ENCODE data around the gene BLID.

BLID gene

DNA sequence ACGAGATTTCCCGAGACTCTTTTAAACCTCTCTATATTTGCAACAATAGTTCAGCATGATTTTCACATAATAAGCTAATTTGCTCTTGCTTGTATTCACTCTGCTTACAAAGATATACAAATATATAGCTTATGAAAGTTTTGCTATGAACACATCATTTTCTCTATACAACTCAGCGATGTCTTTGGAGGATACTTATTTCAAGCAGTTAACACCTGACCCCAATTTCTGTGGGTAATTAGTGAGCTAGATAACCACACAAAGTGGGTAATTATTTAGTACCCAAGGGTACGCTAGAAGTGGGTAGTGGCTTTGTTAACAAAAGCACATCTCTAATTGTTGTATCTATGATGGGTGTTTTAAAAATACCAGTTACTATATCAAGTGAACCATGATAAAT is 12.3 kb downstream of the BLID start:
- DNase-seq: no peak

DNA sequence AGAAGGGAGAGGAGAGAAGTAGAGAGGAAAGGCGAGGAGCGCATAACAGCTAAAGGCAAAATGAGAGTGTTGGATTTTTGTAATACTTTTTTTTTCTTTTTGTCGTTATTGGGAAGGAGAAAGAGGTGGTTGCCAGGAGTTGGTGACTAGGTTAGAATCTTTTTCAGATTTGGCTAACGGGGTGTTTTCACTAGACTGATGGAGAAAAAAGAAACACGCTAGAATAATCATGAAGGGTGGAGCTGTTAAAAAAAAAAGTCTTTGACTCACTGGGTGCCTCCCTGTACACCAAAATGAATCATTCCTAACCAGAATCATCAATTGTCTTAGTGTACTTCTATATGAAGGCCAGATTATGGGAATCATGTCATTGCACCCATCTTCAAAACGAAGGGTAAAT is 12.7 kb downstream of the BLID start:
- no peak for DNase-seq

DNA sequence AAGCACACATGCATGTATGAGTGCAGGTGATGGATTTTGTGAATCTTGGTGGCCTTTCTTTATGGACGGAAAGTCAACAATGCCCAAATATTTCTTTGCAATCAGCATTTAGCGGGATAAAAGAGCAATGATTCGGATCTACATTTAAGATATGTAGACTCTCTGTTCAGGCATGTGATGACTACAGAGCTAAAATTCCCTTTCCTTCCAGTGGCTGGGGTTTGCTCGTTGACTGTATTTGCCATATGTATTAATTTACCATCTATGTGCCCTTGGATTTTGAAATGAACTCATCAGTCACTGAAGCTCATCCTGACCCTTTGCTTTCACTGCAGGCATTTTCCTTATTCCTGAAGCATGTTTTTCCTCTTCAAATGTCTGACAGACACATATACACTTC is 13.6 kb downstream of the BLID start:
- no peak for DNase-seq

DNA sequence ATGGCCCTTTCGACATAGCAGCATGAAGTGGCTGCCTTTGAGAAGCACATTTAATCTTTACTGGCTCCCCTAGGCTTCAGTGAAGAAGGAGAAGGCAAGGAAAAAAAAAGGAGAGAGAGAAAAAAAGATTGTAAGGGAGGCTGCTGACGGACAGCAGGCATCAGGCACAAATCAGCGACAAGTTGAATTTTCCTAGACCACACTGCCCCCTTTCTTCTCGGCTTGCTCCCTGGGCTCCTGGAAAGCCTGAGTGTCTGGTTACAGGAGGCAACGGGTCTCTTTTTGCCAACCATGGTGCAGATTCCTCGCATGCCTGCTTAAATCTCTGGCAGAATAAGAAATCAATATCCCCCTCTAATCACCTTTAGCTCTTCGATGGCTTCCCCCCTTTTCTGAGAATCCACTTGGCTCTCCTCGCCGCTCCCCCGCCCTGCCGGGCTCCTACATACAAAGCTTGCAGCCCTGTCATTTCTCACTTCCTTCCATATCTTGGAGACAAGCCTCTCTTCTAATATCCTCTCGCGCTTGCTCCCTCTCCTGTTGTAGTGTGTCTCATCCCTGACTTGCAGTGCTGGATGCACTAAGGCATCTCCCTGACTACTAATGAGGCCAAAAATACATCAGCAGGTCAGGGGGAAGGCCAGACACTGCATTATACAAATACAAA is 14.3 kb downstream of the BLID start:
- no peak for DNase-seq

DNA sequence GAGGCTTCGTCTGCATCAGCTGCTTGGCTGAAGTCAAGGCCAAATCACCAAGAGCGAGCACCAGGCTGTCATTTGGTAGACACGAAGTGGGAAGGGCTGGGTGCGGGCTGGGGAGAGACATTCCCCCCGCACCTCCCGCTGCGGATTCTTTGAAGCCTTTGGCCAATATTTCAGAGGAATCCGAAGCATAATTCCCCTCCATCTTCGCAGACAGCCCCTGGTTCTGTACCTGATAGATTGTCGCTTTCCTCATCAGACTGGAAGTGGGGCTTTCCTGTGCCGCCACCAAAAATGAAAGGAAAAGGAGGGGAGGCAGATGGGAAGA is 15.3 kb downstream of the BLID start:
- DNase-seq: no peak

DNA sequence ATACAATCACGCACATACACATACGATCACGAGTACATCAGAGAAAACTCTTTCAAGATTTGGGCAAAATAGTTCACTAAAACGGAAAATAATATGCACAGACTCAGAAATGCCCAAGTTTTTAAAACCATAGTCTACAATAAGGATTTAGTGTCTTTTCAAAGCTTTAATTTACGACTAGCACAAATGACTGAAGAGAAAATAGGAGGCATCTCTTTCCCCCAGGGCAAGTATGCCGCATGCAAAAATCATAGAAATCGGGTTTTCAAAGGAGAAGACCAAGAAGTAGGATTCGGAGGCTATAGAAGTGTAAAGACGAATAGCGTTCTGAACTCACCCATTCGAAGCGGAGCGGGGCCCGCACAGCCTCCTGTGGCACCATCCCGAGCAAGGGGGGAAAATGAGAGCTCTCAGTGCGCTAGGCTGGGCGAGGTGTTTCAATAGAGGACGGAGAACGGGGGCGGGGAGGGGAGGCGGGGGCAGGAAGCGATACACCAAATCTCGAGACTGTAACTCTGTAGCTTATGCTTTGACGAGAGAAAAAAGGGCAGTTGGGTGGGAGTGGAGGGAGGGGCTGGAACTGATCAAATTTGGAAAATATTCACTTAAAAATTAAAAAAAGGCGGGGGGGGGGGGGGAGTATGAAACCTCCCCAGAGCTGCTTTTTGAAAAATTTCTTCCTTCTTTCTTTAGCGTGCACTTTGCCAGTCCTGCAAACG is 15.8 kb downstream of the BLID start:
- no peak for DNase-seq

DNA sequence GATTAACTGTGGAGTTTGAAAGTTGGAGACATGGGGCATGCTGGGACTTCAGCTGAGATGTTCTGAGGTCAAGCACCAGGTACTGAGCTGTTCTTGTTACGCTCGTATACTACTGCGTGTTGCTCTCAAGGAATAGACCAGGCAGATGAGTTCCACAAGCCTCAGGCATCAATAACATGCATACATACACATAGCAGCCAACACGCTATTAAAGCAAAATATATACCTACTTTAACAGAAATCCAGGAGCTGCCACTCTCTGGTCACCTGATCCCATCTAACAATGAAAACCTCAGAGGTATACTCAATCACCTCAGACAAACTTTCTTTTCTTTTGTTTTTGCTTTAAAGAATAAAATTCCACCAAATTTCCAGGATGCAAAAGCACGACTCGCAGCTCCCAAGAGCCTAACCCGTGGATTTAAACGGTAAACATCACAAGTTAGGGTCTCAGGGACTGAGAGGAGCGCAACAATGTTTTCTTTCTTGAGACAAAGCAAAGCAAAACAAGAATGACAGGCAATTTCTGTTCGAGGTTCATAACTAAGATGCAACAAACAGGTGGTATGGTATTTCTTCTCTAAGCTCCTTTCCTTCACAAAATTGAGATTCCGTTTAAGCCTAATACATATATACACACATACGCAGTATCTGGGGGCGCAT is 16.5 kb downstream of the BLID start:
- no peak for DNase-seq

DNA sequence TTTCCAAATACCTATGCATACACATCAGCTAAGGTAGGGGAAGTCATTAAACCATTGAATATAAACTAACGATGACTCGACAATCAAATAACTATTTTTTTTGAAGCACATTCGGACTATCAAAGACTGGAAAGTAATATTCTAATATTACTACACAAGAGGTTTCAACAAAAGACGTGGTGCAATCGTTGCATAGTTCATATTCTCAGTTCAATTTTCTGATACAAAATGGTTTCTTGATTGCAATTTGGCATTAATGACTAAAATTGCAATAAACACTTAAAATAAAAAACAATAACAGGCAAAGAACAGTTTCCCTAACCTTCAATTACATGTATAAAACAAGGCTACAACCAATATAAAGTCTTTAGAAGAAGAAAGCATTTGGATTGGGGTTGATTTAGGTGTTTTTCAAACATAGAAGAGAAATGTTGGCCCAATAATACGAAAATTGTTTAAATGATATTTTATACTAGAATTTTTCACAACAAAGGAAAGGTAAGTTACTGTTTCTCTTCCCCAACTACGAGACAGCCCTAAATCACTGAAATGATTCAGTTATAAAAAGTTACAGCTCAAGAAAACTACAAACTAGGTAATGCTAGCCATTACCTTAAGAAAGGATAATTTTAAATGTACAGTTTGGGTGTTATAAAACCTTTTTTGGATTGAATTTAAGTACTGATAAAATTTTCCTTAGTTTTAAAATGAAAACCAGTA is 17.6 kb downstream of the BLID start:
- DNase-seq: no peak

DNA sequence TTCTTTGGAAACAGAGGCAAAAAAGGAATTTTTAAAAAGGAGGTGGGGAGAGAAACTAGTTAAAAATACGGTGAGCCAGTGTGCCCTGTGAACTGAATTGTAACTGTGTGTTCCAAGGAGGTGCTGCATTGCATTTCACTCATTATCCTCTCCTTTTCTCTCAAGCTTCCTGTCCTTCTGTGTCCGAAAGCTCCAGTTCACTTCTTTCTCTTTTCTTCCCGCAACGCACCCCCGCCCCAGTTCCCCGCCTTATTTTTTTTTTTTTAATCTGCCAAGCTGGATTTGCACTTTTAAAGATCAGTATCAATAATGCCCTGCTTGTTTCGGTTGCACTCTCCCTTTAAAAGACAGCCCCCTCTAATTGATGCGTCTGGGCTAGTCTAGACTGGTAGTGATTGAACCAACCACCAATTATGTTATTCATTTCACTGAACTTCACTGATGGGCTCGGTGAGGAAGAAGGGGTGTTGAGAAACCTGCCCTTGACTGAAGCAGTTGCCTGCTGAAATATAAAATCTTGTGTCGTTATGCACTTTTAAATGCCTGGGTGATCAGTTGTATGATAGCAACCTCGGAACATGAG is 18.5 kb downstream of the BLID start:
- DNase-seq: no peak

DNA sequence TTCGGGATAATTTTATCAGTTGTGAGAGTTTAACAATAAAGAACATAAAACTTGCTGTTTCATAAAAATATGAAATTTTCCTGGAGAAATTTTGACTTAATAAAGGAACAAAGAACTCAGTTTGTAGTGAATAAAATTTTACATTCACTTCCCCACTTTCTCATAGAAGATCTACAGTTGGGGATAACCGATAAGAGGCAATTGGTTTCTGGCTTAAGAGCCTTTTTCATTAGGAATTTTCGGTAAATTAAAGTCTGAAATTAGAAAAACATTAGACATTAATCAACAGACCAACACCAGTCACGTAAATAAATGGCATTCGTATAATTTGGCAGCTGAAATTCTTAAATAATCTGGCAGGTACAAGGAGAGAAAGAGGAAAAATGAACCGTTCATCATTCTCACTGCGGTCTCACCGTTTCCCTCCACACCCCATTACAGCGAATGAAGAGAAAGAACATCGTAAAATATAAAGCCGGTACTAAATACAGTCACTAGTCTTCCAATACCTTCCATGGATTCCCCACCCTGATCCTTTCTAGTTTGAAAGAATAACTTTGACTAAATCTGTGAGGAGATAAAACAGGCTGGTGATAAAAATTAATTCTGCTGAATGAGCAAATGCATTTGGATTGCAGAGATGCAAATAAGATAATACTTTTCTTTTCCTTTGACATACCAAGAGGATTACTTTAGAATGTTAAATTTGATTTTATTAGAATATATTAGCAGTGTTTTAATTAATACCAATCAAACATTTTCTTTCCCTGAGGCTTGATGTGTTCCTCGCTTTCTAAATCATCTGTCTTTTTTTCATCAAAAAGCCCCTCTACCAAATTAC is 19.5 kb downstream of the BLID start:
- no peak for DNase-seq

DNA sequence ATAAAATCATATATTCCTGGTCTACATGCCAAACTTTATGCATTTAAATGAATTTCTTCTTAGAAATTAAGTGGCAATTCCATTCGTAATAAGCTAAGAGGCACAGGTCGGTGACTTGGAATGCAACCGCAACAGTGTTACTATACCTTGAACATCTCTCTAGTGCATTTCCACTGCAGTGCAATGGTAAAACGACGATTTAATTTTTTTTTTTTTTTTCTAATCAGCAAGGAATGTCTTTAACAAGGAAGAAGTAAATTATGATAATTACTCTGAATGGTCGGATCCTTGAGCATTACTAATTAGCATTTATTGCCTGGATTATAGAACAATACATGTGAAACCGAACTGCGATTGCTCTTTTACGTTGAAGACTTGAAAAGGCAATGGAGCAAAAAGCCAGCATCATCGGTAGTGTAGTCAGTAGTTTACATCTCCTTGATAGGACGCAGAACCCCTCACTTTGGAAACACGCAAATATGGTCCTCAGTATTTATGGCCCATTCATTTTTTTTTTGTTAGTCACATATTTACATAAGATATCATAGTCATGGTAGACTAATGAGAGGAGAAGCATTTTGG is 20.2 kb downstream of the BLID start:
- DNase-seq: no peak

DNA sequence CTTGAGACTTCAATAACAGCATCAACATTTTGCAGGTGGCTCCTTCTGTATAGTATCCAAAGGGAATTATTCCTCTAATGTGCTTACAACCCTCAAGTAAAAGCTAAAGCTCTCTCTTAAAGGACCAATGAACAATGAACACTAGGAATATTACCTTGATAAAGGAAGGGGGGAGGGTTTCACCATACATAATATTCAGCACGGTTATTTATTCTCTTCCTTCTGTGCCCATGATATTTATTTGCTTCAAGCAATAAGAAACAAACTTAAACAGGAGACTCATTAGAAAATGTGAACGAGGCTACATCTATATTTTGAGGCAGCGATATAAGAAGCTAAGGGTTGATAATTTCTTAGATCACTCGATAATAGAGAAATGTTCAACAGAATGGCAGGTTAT is 21.2 kb downstream of the BLID start:
- no peak for DNase-seq

DNA sequence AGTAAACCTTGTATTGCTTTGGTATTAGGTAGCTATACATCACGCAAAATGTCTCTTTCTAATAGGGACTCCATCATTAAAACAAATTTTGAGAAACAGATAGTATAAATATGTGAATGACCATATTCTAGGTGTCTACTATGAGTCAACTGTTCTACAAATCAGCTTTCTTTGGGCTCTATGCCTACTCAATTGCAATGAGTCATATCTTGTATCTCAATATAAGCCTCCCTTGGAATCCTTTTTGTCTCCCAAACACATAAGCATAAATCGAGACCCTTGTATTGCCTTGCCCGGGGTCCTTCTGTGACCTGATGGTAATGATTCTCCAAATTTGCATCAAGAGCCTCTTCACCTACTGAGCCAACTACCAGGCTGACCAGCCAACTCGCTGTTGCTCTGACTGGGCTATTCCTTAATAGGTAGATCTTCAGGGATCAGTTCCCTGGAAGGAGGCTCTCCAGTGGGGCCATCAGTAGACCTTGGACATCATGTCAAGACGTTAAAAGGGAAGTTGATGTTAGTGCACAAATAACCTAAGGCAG is 22.2 kb downstream of the BLID start:
- DNase-seq: no peak

DNA sequence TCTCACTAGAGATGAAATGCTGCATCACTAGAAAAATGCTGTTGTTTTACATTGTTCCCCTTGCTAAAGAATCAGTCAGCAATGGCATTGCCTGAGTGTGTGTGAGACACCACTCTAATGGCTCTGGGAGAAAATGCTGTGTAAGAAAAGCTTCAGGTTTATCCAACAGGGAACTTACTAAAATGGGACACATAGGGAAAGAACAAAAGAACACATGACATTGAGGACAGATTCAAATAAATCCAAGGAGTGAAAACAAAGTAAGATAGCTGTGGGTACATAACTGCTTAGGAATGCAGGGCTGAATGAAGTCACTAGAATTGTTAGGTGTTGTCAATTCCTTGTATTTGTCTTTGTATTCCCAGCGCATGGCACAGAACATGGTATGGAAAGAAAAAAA is 24.2 kb downstream of the BLID start:
- no peak for DNase-seq

DNA sequence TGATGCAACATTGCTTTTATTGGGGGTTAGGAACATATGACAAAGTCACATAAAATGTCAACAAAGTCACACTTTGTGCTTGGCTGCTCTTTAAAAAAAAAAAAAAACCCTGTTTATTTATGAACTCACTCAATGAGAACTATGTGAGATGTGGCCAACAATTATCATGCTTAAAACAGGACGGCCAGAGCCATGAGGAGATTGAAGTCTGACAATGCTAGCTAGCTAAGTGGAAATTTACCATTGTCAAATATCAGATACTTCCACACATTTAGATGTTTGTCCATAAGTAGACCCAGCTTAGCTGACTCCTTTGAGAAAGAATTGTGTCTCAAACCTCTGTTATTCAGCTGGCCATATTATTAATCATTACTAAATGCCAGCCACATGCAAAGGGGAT is 26.9 kb downstream of the BLID start:
- DNase-seq: no peak

DNA sequence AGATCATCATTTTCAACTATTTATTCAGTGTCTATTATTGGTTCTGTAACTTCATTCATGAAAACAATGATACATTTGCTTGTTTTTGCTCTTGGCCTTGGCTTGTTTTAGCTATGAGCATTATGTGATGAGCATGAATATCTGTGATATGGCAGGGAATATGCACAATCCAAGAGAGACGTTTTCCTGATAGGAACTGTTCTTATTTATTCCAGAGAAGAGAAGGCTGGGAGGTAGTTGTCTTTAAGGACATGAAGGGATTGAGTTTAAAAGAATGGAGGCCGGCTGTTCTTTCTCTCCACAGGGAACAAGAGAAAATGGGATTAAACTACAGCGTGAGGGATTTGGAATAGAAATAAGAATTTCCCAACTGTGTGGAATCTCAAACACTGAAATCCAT is 30.3 kb downstream of the BLID start:
- no peak for DNase-seq

DNA sequence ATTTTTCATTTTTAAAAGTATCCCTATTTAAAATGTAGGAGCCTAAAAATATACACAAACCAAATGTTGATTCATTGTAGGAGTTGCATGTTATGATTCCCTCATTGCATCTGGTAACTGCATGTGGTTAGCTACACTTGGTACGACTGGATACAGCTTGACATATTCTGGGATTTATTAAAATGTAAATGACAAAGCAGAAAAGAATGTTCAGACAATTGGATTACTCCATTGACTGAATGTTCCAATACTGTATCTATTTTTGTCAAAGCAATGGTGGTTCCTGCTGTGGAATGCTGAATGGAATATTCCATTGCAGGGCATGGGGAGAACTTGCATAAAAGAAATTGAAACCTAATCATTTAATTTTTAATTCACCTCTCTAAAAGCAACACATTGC is 30.8 kb downstream of the BLID start:
- no peak for DNase-seq

DNA sequence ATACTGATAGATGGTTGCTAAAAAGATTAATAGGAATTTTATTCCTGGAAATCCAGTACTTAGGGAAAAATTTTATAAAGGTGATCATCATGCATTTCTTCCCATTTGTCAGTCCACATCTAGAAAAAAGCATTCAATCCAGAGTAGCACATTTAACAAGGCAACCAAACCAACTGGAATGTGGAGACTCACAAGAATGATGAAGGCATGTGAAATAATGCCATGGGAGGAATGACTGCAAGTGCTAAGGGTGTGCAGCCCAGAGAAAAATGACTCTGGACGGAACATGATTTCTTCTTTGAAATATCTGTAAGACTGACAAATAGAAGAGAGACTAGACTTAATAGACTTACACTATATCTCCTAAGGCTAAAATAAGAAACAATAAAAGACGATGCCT is 33.8 kb downstream of the BLID start:
- DNase-seq: no peak

DNA sequence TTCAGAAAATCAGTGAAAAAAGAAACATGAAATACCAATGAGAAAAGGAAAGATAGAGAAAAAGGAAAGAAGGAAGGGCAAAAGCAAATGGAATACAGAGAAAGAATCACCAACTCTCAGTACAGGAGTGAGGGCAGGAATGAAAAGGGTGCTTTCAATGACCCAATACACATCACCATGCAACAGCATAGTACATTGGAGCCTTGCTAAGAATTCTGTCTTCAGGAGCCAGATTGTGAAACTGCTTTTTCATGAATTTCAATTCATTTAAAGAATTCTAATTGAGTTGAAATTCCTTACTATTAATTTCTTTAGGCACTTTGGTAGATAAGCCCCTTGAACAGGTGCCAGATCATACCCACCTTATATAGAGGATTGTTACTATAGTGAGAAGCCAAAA is 34.9 kb downstream of the BLID start:
- DNase-seq: no peak

DNA sequence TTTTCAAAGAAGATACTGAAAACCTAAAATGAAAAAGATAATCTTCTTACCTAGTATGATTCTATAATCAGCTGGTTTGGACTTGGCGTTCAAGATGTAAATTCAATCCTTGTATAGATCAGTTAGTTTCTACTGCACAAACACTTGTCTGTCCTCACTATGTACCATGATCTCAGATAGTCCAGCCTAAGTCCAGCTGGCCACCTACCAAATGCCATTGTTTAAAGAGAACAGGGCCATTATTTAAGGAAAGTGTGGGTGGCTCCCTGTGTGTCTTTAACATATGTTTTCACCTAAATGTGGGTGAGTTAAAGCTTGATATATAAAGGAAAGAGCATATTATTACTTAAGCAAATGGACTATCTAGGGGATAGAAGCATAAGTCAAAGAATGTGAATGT is 38.6 kb downstream of the BLID start:
- DNase-seq: no peak

DNA sequence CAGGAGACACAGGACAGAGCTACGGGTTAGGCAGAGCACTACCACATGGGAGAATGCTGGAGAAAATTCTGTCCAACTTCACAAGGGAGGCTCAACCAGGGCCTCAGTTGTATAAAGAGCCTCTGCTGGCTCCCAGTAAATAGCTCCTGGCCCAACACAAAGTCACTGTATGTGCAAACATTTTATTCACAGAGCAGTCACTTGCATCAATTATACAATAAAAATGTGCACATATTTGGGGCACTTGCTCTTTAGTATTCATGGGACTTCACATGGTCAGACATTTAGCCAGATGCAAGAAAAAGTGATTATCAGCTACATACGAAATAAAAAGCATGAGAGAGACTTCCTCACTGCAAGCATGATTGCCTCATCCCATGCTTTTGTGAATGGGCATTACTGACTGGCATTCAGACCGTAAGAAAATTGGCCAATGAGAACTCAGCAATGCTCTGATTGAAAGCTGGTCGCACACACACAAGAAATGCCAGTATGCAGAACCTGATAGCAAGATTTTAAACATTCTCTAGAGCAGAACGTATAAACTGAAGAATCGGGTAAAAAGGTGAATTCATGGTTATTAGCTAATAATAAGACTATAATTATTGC is 39.4 kb downstream of the BLID start:
- DNase-seq: no peak

DNA sequence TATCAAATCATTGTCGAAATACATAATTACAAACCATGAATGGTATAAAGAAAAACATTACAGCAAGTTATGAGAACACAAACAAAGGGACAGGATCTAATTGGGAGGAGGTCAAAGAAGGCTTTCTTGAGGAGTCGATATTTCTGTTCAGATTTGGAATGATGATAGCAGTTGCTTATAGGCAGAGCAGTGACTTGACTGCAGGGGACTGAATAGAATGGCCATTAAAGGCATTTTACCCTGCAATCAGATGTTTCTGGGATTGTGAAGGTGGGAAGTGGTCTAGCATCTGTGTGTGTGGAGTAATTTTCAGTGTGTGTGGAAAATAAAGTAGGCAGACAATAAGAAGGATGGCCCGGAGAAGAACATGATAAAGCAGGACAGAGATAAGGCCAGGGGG is 41.0 kb downstream of the BLID start:
- DNase-seq: no peak
